22Rv1 (cell line): ENCODE data around the gene FOXP3.

Experiments used
- CTCF ChIP-seq: fragments of 450-650 bp; IDR thresholded peaks from 2 replicates; pipeline ENCODE4 v1.5.1; 2017; ENCODE audit warnings: mild to moderate bottlenecking
- ZFX ChIP-seq: fragments of 450-650 bp; IDR thresholded peaks from 2 replicates; pipeline ENCODE4 v1.6.1; 2017; ENCODE audit warnings: antibody characterized with exemption, borderline replicate concordance

GRCh38 chrX:49225858-49226257 is 38.7 kb downstream of the FOXP3 start:
- TF ChIP-seq ZFX: no peak
- no peak for TF ChIP-seq CTCF
